Jurkat, Clone E6-1 (cell line): ENCODE data around the gene RASA4B.
A peak's percentile ranks its signal among the peaks of the same experiment; 100 is the strongest.
"Not testable (repeated sequence)": the region's sequence is repeated elsewhere in the genome, so short reads cannot be mapped to it uniquely, and the experiment has no call there.

Experiments used
- DNase-seq: peaks from one replicate; pipeline ENCODE4 v3.0.0-alpha.2; 2011; ENCODE audit warnings: low read depth, low spot score
- H3K4me3 ChIP-seq: 2 replicates; pipeline ENCODE4 v1.5.1; 2011; ENCODE audit warnings: mild to moderate bottlenecking, low read length, control low read depth, moderate library complexity

The RASA4B gene

DNA sequence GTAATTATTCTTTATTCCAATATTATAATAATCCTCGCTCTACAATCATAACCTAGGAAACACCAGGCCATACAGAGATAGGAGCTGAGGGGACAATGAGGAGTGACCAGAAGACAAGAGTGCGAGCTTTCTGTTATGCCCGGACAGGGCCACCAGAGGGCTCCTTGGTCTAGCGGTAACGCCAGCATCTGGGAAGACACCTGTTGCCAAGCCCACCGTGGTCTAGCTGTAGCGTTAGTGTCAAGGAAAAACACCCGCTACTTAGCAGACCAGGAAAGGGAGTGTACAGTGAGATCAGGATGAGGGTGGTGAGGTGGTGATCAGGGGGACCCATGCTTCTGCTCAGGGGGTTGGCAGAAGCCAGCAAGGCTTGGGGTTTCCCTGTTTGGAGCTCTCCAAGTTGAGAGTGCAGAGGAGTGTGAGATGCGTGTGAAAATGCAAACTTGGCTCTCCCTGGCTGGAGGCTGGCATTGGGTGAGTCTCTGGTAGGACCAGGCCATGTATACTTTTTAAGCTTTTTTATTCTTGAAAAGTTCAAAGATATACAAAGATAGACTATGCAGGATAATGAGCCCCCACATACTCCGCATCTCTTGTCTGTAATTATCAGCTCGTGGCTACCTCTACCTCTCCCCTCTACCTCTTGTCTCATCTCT is 37.5 kb downstream of the RASA4B start:
- H3K4me3 ChIP-seq, DNase-seq: not testable (repeated sequence)

DNA sequence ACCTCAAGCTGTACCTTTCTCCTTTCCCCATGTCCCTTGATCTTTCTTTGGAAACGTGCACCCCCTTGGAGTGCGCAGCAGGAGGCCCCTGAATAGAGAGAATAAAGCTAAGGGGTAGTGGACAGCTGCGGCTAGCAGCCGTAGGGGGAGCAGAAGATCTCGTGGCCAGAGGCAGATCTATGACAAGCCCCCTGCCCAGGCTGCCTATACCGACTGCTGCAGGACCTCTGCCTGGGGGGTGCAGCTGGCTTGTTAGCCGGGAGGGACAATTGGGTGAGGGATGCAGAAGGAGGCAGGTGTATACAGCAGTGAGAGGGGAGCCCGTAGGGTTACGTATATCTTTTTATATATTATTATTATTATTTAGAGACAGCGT is 38.4 kb downstream of the RASA4B start:
- not testable (repeated sequence) for H3K4me3 ChIP-seq, DNase-seq

DNA sequence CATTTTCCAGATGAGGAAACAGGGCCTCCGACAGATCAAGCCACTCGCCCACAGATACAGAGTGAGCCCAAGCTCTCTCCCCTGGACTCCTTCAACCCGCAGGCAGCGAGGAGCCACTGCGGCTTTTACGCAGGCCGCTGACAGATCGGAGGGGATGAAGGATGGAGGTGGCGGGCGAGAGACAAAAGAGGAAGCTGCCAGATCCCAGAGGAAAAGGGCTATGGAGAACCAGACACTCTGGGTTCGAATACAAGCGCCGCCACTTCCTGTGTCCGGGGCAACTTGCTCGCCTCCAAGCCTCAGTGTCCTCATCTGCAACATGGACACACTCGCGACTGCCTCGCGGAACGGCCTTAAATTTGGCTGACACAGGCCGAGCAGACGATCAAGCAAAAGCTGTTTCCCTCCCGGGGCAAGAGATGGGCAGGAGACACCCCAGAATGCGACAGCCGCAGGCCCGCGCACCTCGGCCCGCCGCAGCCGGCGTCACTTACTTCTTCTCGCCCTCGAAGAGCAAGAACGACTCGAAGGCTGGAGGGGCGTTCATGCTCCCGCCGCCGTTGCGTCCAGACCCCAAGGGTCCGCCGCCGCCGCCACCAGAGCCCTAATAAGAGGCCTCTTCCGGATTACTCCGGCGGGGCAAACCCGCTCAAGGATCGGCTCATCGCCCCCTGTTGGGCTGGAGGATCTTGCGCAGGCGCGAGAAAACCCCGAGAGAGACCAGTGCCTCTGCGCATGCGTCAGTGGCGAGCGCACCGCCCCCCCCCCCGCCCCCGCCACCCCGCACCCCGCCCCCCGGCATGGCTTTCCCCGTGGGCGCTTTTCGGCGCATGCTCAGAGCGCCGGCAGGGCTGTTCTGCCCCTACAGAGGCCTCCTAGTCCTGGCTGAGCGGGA is 39.0 kb downstream of the RASA4B start, which contains the start of gene POLR2J:
TSS of gene POLR2J (minus strand) at position 609 of the 895 bp plus-strand sequence. CDS start at position 547, 62 bp downstream.
- peak within 1 kb of the TSS; percentile 46 for H3K4me3 ChIP-seq
- DNase-seq, result peak; percentile 79

DNA sequence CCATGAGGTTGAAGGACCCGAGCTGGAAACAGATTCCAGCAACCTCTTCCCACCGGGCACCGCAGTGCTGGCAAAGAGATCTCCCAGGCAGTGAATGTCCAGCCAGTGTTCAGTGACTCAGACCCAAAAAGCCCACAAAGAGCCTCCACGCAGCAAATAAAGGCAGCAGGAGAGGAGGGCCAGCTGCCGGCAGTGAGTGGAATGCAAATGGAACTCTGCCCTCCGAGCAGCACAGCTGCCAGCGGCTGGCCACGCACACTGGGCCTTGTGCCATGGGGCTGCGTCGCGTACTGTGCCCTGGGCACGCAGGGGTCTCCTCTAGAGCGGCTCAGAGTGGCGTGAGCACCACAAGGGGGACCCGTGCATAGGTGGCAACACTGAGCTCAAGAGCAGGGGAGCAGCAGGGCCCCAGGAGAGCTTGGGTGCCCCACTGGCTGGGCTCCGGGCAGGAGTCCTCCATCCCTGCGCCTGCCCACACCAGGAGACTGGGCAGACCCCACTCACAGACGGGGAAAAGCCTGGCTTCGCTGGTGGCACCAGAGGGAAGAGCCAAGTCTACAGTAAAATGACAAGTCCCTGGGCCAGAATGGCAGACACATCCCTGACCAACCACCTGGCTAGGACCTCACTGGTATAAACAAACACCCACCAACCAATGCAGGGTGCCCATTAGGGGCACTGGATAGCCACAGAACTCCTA is 42.7 kb downstream of the RASA4B start:
- DNase-seq, result not testable (repeated sequence)

DNA sequence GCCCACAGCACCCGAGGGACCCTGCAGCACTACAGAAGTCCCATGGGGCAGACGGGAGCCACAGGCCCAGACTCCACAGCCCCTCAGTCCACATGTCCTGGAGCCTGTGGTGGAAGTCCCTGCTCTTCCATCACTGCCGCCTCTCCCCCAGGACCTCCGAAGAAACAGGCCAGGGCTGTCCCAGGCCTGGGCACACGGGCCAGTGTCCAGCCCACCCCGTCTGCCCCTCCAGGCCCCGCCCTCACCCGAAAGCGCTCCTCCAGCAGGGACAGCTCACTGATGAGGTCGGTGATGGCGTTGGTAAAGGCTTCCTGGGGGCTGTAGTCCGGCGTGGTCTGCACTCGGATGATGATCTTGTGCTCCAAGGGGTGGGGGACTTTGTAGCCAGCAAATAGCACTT is 43.5 kb downstream of the RASA4B start:
- not testable (repeated sequence) for H3K4me3 ChIP-seq, DNase-seq

More for the DNA sequence above, 42.7 kb downstream of the RASA4B start:
- H3K4me3 ChIP-seq, result not testable (repeated sequence)

DNA sequence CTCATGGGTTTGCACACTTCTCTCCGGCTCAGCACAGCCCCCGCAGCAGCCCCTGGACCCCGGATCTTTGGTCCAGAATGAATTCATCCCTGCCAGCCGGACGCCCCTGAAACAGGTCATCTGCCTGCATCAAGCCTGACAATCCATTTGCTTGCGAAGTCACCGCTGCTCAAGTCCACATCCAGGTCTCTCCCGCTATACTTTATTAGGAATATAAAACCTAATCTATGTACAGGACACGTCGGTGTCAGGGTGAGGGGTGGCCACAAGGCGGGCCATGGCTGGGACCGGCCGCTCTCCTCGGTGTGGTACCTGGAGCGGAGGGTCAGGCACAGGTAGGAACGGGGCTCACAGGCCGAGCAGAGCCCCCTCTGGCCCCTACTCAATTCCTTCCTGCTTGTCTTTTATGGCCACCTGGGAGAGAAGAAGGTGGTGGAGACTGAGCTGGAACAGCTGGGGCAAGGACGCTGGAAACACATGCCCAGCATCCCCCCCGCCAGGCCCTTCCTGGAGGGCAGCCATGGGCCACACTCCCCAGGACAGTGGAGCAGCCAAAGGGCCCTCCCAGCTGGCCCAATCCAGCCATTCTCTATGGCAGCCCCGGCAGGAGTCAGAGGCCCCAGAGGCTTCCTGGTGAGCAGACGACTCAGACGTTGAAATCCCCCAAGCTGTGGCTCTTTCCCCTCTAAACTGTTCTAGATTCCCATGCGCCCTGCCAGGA is 44.1 kb downstream of the RASA4B start:
- no peak overlapping the region for H3K4me3 ChIP-seq
- DNase-seq, result no peak

DNA sequence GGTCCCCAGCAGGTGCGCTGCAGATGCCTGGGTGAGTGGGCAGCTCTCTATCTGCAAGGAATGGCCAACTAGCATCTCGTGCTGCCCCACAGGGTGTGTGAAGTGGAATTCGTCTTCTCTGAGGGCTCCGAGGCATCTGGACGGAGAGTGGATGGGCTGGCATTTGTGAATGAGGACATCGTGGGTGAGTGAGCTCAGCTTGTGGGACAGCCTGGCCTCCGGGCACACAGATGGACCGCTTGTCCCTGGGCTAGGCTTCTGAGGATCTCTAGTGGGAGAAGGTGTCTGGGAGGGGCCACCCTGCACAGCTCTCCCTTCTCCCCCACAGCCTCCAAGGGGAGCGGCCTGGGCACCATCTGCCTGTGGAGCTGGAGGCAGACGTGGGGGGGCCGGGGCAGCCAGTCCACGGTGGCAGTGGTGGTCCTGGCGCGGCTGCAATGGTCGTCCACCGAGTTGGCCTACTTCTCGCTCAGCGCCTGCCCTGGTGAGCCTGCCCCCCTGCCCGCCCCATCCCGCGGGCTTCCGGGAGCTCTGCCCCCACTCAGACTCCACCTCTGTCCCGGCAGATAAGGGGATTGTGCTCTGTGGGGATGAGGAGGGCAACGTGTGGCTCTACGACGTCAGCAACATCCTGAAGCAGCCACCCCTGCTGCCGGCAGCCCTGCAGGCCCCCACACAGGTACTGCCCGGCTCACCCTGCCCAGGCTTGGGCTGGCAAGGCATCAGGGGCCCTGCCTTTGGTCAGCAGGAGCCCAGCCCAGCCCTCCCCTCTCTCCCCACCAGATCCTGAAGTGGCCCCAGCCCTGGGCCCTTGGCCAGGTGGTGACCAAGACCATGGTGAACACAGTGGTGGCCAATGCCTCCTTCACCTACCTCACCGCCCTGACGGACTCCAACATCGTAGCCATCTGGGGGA is 45.2 kb downstream of the RASA4B start:
- DNase-seq, result no peak
- no peak overlapping the region for H3K4me3 ChIP-seq

DNA sequence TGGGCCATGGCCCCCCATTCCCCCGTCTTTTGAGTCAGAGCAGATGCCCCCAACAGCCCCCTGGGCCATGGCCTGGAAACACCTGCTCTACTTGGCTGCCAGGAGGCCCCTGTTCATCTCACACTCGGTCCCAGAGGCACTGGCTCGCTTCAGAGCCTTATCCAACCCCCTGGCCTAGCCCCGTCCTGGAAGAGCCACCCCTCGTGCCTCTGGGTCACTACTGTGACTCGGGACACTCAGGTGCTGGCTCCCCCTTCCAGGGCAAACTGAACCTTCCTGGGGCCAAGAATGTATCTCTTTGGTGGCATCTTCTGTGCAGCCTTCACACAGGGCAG is 45.8 kb downstream of the RASA4B start:
- no peak overlapping the region for H3K4me3 ChIP-seq
- DNase-seq, result no peak

DNA sequence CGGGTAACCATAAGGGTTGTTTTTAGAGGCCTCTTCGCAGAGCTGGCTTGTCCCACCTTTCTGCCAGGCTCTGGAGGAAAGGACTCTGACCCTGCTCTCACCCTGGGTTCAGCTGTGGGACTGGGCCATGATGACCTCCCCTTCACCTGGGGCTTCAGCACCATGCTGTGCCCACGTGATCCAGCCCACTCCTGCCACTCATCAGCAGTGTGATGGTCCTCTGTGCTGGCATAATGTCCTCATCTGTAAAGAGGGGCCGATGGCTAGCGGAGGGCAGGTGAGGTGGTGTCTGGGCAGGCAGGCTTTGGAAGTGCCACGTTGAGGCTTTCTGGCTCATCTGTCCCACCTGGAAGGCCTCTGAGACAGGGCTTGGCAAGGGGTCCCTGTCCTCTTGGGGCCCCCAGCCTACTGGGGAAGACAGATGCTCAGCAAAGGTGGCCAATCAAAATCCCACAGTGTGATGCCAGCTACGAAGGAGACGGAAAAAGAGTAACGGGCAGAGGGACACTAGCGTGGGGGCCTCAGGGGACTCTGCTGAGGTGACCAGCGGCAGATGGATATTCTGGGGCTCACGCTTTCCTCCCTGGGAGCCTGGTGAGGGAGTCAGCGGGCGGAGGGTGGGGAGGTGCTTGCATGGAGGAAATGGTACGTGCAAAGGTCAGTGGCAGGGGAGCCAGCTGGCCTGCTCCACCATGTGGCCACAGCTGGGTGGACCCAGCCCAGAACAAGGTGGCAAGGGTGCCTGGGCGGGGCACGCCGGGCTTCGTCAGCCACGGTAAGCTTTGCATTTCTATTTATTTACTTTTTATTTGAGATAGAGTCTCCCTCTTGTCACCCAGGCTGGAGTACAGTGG is 47.4 kb downstream of the RASA4B start:
- DNase-seq, result no peak
- no peak overlapping the region for H3K4me3 ChIP-seq

DNA sequence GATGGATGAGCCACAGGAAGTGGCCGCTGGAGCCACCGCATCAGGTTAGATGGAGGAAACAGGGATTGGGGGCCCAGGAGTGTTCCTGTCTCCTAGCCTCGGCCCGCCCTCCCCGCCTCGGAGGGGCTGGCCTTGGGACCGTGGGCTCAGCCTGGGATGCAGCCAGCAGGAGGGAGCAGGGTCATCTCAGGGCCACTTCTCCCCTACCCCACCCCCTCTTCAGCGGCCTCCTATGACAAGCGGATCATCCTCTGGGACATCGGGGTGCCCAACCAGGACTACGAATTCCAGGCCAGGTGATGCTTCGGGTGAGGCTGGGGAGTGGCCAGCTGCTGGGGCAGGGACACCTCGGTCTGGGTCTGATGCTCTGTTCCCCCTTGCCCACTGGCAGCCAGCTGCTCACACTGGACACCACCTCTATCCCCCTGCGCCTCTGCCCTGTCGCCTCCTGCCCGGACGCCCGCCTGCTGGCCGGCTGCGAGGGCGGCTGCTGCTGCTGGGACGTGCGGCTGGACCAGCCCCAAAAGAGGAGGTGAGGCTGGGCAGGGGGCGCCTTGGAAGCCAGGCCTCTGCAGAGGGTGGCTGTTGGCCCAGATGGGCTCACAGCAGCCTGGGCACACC is 48.1 kb downstream of the RASA4B start:
- DNase-seq, result no peak
- no peak overlapping the region for H3K4me3 ChIP-seq

DNA sequence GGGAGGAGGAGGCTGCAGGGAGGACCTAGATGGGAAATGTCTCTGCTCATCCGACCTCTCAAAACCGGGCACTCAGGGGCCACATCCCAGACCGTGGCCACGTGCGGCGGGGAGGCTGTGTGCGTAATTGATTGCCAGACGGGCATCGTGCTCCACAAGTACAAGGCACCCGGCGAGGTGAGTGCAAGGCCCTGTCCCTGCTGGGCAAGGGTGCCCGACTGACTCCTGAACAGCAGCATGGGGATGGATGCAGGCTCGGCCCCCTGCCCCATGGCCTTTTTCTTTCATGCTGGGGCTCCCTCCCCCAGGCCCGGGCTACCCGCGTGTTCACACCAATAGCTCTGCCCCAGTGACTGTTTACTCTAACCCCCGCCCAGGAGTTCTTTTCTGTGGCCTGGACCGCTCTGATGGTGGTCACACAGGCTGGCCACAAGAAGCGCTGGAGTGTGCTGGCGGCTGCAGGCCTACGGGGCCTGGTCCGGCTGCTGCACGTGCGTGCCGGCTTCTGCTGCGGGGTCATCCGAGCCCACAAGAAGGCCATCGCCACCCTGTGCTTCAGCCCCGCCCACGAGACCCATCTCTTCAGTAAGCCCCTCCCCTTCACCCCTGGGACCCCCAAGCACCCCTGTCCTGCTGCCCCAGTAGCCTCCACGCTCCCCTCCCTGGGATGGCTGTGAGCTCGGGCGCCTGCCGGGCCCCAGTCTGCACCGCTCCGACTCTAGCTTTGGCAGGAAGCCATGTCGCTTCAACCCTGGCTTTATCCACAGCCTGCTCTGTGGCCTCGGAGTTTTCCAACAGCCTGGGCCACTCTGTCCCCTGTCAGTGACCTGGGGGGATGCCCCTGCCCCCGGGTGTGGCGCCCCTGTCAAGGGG is 48.9 kb downstream of the RASA4B start:
- H3K4me3 ChIP-seq, result no peak overlapping the region
- no peak for DNase-seq

DNA sequence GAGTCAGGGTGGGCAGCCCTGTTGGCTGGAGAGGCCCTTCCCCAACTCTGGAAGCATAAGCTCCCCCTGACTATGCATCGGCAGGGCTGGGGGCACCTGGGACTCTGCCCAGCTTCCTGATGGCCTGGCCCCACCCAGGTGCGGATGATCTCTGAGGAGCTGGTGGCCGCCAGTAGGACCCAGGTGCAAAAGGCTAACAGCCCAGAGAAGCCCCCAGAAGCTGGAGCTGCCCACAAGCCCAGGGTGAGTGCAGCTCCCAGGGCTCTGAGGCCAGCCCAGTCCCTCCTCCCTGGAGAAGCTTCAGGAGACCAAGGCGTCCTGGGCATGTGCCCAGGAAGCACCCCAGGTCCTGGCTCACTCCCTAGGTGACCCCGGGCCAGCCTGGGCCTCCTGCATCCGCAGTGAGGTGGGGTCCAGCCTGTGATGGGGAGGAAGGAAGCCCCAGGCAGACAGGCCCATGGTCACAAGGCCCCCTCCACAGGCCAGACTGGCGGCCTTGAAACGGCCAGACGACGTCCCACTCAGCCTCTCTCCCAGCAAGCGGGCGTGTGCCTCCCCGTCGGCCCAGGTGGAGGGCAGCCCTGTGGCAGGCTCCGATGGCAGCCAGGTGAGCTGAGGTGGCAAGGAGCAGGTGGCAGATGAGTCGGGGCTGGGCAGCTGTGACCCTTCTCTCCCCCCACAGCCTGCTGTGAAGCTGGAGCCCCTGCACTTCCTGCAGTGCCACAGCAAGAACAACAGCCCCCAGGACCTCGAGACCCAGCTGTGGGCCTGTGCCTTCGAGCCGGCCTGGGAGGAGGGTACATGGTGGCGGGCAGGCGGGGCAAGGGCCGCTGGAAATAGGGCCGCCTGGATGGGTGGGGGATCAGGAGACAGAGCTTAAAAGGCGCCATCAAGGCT is 49.7 kb downstream of the RASA4B start:
- no peak for DNase-seq

DNA sequence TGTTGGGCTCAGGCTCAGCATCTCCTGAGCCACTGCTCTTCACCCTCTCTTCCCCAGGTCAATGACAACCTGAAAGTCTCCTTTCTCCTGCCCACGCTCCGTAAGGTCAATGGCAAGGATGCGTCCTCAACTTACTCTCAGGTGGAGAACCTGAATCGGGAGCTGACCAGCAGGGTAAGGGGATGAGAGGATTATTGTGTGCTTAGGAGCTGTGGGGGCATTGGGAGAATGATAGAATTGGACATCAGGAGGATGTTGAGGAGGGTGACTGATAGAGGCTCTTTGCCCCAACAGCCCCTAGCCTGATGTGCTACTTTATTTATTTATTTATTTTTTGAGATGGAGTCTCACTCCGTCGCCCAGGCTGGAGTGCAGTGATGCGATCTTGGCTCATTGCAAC is 51.5 kb downstream of the RASA4B start:
- DNase-seq, result no peak
- H3K4me3 ChIP-seq, result peak overlapping the region; percentile 100; the same call in 1 of the 2 replicates

More for the DNA sequence above, 49.7 kb downstream of the RASA4B start:
- H3K4me3 ChIP-seq, result no peak overlapping the region

DNA sequence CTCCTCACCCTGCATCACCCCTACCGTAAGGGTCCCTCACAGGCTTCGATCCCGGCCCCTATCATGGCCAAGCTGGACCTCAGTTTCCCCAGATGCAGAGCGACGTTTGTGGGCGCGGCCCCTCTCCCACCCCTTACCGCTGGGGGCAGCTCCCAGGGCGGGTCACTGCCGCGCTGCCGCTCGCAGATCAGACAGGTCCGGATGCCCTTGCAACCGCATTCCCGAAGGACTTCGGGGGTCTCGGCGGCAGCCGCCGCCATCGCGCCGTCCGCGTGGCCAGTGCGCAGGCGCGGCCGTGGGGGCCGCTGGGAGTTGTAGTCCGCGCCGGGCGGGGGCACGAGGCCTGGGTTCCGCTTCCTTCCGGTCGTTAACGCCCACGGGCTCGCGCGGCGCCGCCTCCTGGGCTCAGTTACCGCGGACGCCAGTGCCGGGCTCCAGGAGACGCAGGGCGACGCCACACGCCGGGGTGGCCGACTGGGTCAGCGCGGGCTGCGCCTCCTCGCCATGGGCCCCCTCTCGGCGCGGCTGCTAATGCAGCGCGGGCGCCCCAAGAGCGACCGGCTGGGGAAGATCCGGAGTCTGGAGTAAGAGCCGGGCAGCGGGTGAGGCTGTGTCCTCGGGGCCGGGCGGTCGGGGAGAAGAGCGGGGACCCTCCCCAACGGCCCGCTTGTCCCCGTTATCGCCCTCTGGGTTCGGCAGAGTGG is 52.8 kb downstream of the RASA4B start, which contains the start of the genes ALKBH4 and LRWD1:
TSS of gene ALKBH4 (minus strand) at position 287 of the 704 bp plus-strand sequence. CDS start at position 260, 27 bp downstream.
TSS of gene LRWD1 (plus strand) at position 408 of the 704 bp plus-strand sequence. CDS start at position 505, 97 bp downstream.
- DNase-seq, result peak; percentile 82
- peak within 1 kb of the TSS; percentile 100 for H3K4me3 ChIP-seq
